ENCODE data around the gene ACADL.

Gene ACADL

DNA sequence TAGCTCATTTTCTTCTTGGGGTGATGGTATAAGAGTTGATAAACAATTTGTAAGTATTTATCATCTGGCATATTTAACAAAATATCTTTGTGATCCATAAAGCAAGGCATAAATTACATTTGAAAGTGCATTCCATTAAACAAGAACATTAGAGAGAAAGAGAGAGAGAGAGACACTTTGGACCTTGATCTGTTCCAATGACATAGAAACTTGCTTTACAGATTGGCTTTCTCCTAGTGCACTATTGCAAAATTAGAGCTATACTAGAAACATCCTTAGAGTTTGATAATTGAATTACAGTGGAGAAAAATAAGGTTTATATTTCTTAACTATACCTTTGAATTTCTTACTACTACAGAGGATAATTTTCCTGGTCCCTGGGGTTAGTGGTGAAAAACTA is 5.7 kb upstream of the ACADL start:
- Histone ChIP-seq H3K36me3 (replicated peaks; ENCODE audit: low read depth, low read length) (no peaks in the 10 kb centered on the region), H3K4me1 (ENCODE audit: low read length) (no peaks in the 10 kb centered on the region), H4K20me1 (ENCODE audit: insufficient read depth, low read length) (no peaks in the 10 kb centered on the region), H3K4me2 (ENCODE audit: low read length) (no peak overlapping the region), H3K27me3 (ENCODE audit: low read depth, low read length) (no peaks in the 10 kb centered on the region), H3K27ac (ENCODE audit: low read length) (no peak overlapping the region), H2AFZ (ENCODE audit: low read depth, low read length) (no peak overlapping the region), H3K4me3 (ENCODE audit: low read length) (no peak overlapping the region), H3K79me2 (ENCODE audit: low read length) (no peaks in the 10 kb centered on the region), H3K9me3 (ENCODE audit: insufficient read depth, low read length) (no peaks in the 10 kb centered on the region), H3K9ac (ENCODE audit: low read length) (no peak overlapping the region)
- no peak for TF ChIP-seq EZH2phosphoT487 (IDR thresholded peaks at IDR 0.05; ENCODE audit: low read depth)
- TF ChIP-seq, protein P1, sequence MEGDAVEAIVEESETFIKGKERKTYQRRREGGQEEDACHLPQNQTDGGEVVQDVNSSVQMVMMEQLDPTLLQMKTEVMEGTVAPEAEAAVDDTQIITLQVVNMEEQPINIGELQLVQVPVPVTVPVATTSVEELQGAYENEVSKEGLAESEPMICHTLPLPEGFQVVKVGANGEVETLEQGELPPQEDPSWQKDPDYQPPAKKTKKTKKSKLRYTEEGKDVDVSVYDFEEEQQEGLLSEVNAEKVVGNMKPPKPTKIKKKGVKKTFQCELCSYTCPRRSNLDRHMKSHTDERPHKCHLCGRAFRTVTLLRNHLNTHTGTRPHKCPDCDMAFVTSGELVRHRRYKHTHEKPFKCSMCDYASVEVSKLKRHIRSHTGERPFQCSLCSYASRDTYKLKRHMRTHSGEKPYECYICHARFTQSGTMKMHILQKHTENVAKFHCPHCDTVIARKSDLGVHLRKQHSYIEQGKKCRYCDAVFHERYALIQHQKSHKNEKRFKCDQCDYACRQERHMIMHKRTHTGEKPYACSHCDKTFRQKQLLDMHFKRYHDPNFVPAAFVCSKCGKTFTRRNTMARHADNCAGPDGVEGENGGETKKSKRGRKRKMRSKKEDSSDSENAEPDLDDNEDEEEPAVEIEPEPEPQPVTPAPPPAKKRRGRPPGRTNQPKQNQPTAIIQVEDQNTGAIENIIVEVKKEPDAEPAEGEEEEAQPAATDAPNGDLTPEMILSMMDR (IDR thresholded peaks at IDR 0.05; ENCODE audit: low read depth, low read length) = no peak

DNA sequence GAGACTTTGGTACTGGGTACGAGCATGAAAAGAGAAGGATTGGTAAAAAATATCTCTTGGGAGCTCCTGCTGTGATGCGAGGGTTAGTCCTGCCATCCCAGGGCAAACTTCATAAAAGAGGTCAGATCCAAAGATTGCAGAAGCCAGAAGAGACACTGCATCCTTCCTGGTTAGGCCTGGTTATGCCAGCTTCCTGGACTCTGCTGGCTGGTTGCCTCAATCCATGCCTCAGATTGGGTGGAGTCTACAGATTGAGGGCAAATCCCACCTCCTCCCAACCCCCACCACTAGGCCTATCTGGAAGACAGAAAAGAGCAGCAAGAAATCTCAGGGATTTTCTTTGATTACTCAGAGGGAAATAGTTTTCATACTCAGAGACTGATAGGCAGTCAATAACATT is 5.3 kb upstream of the ACADL start:
- Histone ChIP-seq H3K4me1 (ENCODE audit: low read length) (no peaks in the 10 kb centered on the region), H3K79me2 (ENCODE audit: low read length) (no peaks in the 10 kb centered on the region), H3K36me3 (replicated peaks; ENCODE audit: low read depth, low read length) (no peaks in the 10 kb centered on the region), H3K4me2 (ENCODE audit: low read length) (no peak overlapping the region), H3K4me3 (ENCODE audit: low read length) (no peak overlapping the region), H3K27me3 (ENCODE audit: low read depth, low read length) (no peaks in the 10 kb centered on the region), H4K20me1 (ENCODE audit: insufficient read depth, low read length) (no peaks in the 10 kb centered on the region), H3K9ac (ENCODE audit: low read length) (no peak overlapping the region), H2AFZ (ENCODE audit: low read depth, low read length) (no peak overlapping the region), H3K27ac (ENCODE audit: low read length) (no peak overlapping the region), H3K9me3 (ENCODE audit: insufficient read depth, low read length) (no peaks in the 10 kb centered on the region)
- TF ChIP-seq EZH2phosphoT487 (IDR thresholded peaks at IDR 0.05; ENCODE audit: low read depth) = no peak
- TF ChIP-seq, protein P1 (IDR thresholded peaks at IDR 0.05; ENCODE audit: low read depth, low read length) = no peak

DNA sequence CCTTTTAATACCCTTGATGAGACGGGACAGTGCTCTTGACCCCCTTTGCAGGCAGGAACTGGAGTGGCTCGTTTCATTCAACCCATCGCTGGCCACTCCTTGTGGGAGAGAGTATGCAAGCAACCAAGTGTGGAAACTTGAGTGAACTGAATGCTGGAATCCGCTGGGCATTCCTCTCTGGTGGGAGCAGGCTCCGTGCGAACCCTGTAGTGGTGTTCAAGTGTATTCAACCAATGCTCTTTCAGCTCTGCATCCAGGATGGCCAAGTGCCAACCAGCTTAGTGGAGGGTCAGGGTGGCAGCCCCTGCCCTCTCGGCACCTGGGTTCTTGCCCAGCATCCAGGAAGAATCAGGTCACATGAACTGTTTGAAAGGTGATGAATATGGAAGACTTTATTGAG is 3.3 kb upstream of the ACADL start:
- H3K79me2 ChIP-seq (ENCODE audit: low read length) = no peaks in the 10 kb centered on the region
- no peaks in the 10 kb centered on the region for H3K27me3 ChIP-seq (ENCODE audit: low read depth, low read length)
- TF ChIP-seq EZH2phosphoT487 (IDR thresholded peaks at IDR 0.05; ENCODE audit: low read depth) = no peak
- TF ChIP-seq, protein P1 (IDR thresholded peaks at IDR 0.05; ENCODE audit: low read depth, low read length) = no peak

DNA sequence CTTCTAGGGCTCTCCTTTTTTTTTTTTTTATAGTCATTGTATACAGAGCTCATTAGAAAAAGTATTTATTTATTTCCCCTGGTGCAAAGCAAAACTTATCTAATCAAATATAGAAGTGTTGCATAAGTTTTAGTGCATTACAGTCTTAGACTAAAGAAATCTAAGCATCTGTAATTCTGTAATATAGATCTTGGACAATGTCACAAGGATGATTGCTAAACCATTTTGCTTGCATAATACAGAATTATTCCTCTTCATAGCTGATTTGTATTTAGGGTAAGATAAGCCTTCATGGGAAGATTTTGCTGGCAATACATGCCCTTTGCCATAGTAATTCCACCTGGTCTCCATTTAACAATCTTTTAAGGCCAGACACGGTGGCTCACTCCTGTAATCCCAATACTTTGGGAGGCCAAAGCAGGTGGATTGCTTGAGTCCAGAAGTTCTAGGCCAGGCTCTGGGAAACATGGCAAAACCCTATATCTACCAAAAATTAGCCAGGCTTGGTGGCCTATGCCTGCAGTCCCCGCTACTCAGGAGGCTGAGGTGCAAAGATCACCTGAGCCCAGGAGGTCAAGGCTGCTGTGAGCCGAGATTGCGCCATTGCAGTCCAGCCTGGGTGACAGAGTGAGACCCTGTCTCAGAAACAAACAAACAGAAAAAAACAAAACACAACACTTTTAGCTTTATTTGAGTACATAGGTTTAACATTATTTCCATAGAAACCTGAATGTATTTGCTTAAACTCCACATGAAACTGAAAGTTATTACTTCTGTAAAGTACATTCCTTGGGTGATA is 2.2 kb upstream of the ACADL start:
- Histone ChIP-seq H4K20me1 (ENCODE audit: insufficient read depth, low read length) (no peaks in the 10 kb centered on the region), H3K4me1 (ENCODE audit: low read length) (no peaks in the 10 kb centered on the region), H3K4me2 (ENCODE audit: low read length) (no peak overlapping the region), H3K4me3 (ENCODE audit: low read length) (no peak overlapping the region), H3K36me3 (replicated peaks; ENCODE audit: low read depth, low read length) (no peaks in the 10 kb centered on the region), H3K79me2 (ENCODE audit: low read length) (no peaks in the 10 kb centered on the region), H3K9ac (ENCODE audit: low read length) (no peak overlapping the region), H2AFZ (ENCODE audit: low read depth, low read length) (no peak overlapping the region), H3K9me3 (ENCODE audit: insufficient read depth, low read length) (no peaks in the 10 kb centered on the region), H3K27ac (ENCODE audit: low read length) (no peak overlapping the region), H3K27me3 (ENCODE audit: low read depth, low read length) (no peaks in the 10 kb centered on the region)
- TF ChIP-seq, protein P1 (IDR thresholded peaks at IDR 0.05; ENCODE audit: low read depth, low read length) = no peak
- TF ChIP-seq EZH2phosphoT487 (IDR thresholded peaks at IDR 0.05; ENCODE audit: low read depth) = no peak

More for the DNA sequence above, 3.3 kb upstream of the ACADL start:
- H3K36me3 ChIP-seq (replicated peaks; ENCODE audit: low read depth, low read length) = no peaks in the 10 kb centered on the region
- no peak overlapping the region for H3K9ac ChIP-seq (ENCODE audit: low read length)
- H3K4me2 ChIP-seq (ENCODE audit: low read length) = no peak overlapping the region
- no peak overlapping the region for H3K27ac ChIP-seq (ENCODE audit: low read length)
- H2AFZ ChIP-seq (ENCODE audit: low read depth, low read length) = no peak overlapping the region
- H3K4me3 ChIP-seq (ENCODE audit: low read length) = no peak overlapping the region
- no peaks in the 10 kb centered on the region for H3K4me1 ChIP-seq (ENCODE audit: low read length)
- no peaks in the 10 kb centered on the region for H3K9me3 ChIP-seq (ENCODE audit: insufficient read depth, low read length)
- H4K20me1 ChIP-seq (ENCODE audit: insufficient read depth, low read length) = no peaks in the 10 kb centered on the region

Data from OCI-LY3 (cell line).